K562 (cell line): Measurements from ENCODE around the gene NUDT5. TPM values are rescaled to one million over a fixed set of nuclear protein-coding genes. Genes with fewer than 3 reads are reported as not detected.

Experiments used
- ATAC-seq: fragments of 200-7000 bp; cut with Tn5 transposase; 3 replicates; pipeline ENCODE4 v1.9.1; 2020; ENCODE audit warnings: moderate library complexity
- BruUV-seq: library from RNA; stranded (reverse); fragments of 400-500 nt; replicated peaks from 2 replicates; lab custom pipeline; 2021; lab: Mats Ljungman, UMichigan
- CTCF ChIA-PET: fragments of 300-600 bp; formaldehyde crosslinking; extraction: SDS; loops from one replicate; lab custom pipeline; 2021; ENCODE audit warnings: low intra/inter-chr PET ratio; lab: Yijun Ruan, JAX
- POLR2A ChIA-PET: fragments of 300-600, 350-650 bp; sonication (Branson Sonifier 250); formaldehyde crosslinking; extraction: SDS; loops from one replicate; lab custom pipeline; 2021; ENCODE audit warnings: antibody characterized with exemption, inconsistent platforms; lab: Yijun Ruan, JAX
- DNase-seq, 4 experiments: peaks; one replicate each; pipeline versions ENCODE4 v3.0.0 to v3.0.0-alpha.2; 2011 to 2018; ENCODE audit warnings: low spot score in 3 of 4, mixed read lengths in 3 of 4; ENCODE audit errors: extremely low read depth in 1 of 4
- FAIRE-seq: peaks from 2 replicates; lab custom pipeline; 2011; peaks lifted over from hg19 to GRCh38; lab: Jason Lieb, UNC
- H2AFZ ChIP-seq: 2 replicates; pipeline ENCODE4 v1.6.0; 2011; ENCODE audit warnings: low read depth, low read length, control low read depth, inconsistent platforms
- H3K27ac ChIP-seq: fragments of 200-600 bp; 3 replicates; pipeline ENCODE4 v1.8.0; 2011; ENCODE audit warnings: low read depth, mild to moderate bottlenecking, control low read depth, inconsistent platforms, low read length, moderate library complexity, mixed read lengths; ENCODE audit errors: extremely low read depth
- H3K27me3 ChIP-seq, 2 experiments: fragments of 300-600 bp in 1 of 2; 2 replicates in 1 of 2; 3 replicates in 1 of 2; pipeline versions ENCODE4 v1.6.0 to v1.8.0; 2011; ENCODE audit warnings: inconsistent platforms in 2 of 2, low read length in 2 of 2, mild to moderate bottlenecking in 1 of 2, mixed read lengths in 1 of 2, moderate library complexity in 1 of 2; ENCODE audit not compliant: control insufficient read depth in 2 of 2, insufficient read depth in 2 of 2
- H3K36me3 ChIP-seq: fragments of 300-600 bp; 3 replicates; pipeline ENCODE4 v1.8.0; 2011; ENCODE audit warnings: mild to moderate bottlenecking, low read length, inconsistent platforms; ENCODE audit not compliant: control insufficient read depth, insufficient read depth
- H3K4me1 ChIP-seq, 2 experiments: fragments of 200-600 bp in 1 of 2; replicated peaks in 1 of 2; 2 replicates in 1 of 2; 3 replicates in 1 of 2; pipeline versions ENCODE4 v1.5.1 to v1.8.0; 2011; ENCODE audit warnings: inconsistent platforms in 2 of 2, low read length in 2 of 2, mild to moderate bottlenecking in 1 of 2, mixed read lengths in 1 of 2, moderate library complexity in 1 of 2; ENCODE audit not compliant: control insufficient read depth in 2 of 2, insufficient read depth in 2 of 2
- H3K4me2 ChIP-seq: 2 replicates; pipeline ENCODE4 v1.6.1; 2011; ENCODE audit warnings: low read length, control low read depth, inconsistent platforms, mixed read lengths; ENCODE audit not compliant: insufficient read depth
- H3K4me3 ChIP-seq: fragments of 200-600 bp; sonication (generic), shearing (Covaris generic); 2 replicates; pipeline ENCODE4 v1.5.1; 2016; ENCODE audit warnings: control low read depth, inconsistent platforms
- H3K79me2 ChIP-seq: fragments of 200-600 bp; 3 replicates; pipeline ENCODE4 v1.8.0; 2011; ENCODE audit warnings: low read length, inconsistent platforms; ENCODE audit not compliant: control insufficient read depth, insufficient read depth
- H3K9ac ChIP-seq, 2 experiments: 2 replicates each; pipeline versions ENCODE4 v1.6.0 to v1.6.1; 2011; ENCODE audit warnings: low read depth in 2 of 2, low read length in 2 of 2, control low read depth in 1 of 2, inconsistent platforms in 1 of 2, mild to moderate bottlenecking in 1 of 2, mixed read lengths in 1 of 2; ENCODE audit not compliant: insufficient read depth in 1 of 2
- H3K9me1 ChIP-seq: one replicate; pipeline ENCODE4 v1.6.0; 2011; ENCODE audit warnings: inconsistent platforms, mild to moderate bottlenecking, low read length, moderate library complexity; ENCODE audit not compliant: control insufficient read depth, insufficient read depth
- H3K9me3 ChIP-seq: replicated peaks from 2 replicates; pipeline ENCODE4 v1.5.1; 2011; ENCODE audit warnings: low read depth, low read length, inconsistent platforms; ENCODE audit not compliant: control insufficient read depth, insufficient read depth
- H4K20me1 ChIP-seq: replicated peaks from 2 replicates; pipeline ENCODE4 v1.6.1; 2011; ENCODE audit warnings: low read length, inconsistent platforms, mixed read lengths; ENCODE audit not compliant: control insufficient read depth, insufficient read depth
- ARNT ChIP-seq, 2 experiments: fragments of 450-650 bp; IDR thresholded peaks; 2 replicates each; pipeline ENCODE4 v1.6.1; 2016; ENCODE audit warnings: mild to moderate bottlenecking in 1 of 2
- CBX1 ChIP-seq: sonication (generic); IDR thresholded peaks from 2 replicates; pipeline ENCODE4 v1.6.1; 2016; ENCODE audit warnings: antibody characterized with exemption, low read depth, mild to moderate bottlenecking
- HEY1 ChIP-seq: fragments of 250-450 bp; sonication (Bioruptor Pico); IDR thresholded peaks from 2 replicates; pipeline ENCODE4 v1.5.0; 2020; ENCODE audit warnings: mild to moderate bottlenecking, moderate library complexity, borderline replicate concordance
- MCM7 ChIP-seq, 2 experiments: fragments of 450-650 bp; IDR thresholded peaks; 2 replicates each; pipeline ENCODE4 v1.6.1; 2016 to 2018
- POLR2AphosphoS5 ChIP-seq: IDR thresholded peaks from 2 replicates; pipeline ENCODE4 v1.6.1; 2011; ENCODE audit warnings: mild to moderate bottlenecking, low read depth, low read length, moderate library complexity; ENCODE audit not compliant: control insufficient read depth, insufficient read depth
- PPARD ChIP-seq: fragments of 250-450 bp; sonication (Bioruptor Pico); IDR thresholded peaks from 2 replicates; pipeline ENCODE4 v1.8.0; 2022; ENCODE audit warnings: inconsistent platforms, mild to moderate bottlenecking, moderate library complexity
- RFX7 ChIP-seq: fragments of 250-450 bp; sonication (Bioruptor Pico); IDR thresholded peaks from 2 replicates; pipeline ENCODE4 v1.5.1; 2021; ENCODE audit warnings: mild to moderate bottlenecking
- SIN3B ChIP-seq: fragments of 450-650 bp; IDR thresholded peaks from 2 replicates; pipeline ENCODE4 v1.6.1; 2017; ENCODE audit warnings: low read depth, mild to moderate bottlenecking, moderate library complexity
- STAG1 ChIP-seq: sonication (generic); formaldehyde crosslinking; IDR thresholded peaks from 2 replicates; pipeline ENCODE4 v1.5.0; 2020; ENCODE audit warnings: missing genetic modification reagents, borderline replicate concordance
- ZNF766 ChIP-seq: fragments of 200-800 bp; sonication (Bioruptor generic); conservative IDR thresholded peaks from 2 replicates; pipeline ENCODE4 v1.6.1; 2016; ENCODE audit warnings: missing genetic modification characterization, missing compliant biosample characterization
- WGBS: fragments of 100-300 bp; shearing (Covaris generic); methylation state at CpG from one replicate; pipeline ENCODE4 v1.1.6; 2016; ENCODE audit warnings: low coverage, mixed read lengths; ENCODE audit not compliant: insufficient coverage; ENCODE audit errors: missing lambda C conversion rate; 5-methylcytosine and 5-hydroxymethylcytosine counted together
- in situ Hi-C: fragments of 300-500 bp; cut with MboI; formaldehyde crosslinking; loops from 4 replicates; pipeline ENCODE4 v1.15.0; 2018; ENCODE audit warnings: inconsistent platforms, mixed read lengths
- intact Hi-C: fragments of 100-400 bp; cut with micrococcal nuclease; formaldehyde crosslinking; loops from 2 replicates; pipeline ENCODE4 v1.14.2; 2022
- polyA plus RNA-seq, 8 experiments: library from polyadenylated mRNA; depleted of rRNA in 4 of 8; stranded (reverse) in 5 of 8; unstranded in 3 of 8; fragments of >200 nt; fragmentation: Nextera tagmentation in 2 of 8; fragmentation: Illumina TruSeq in 1 of 8; extraction: Ambion mirVana in 2 of 8; extraction: Trizol in 1 of 8; gene quantifications; 2 replicates each; pipeline versions ENCODE4 v1.2.1 to v1.2.3, GENCODE V29; 2011 to 2014; ENCODE audit warnings: inconsistent platforms in 1 of 8, missing spikeins in 1 of 8
- total RNA-seq, 7 experiments: library from RNA; depleted of rRNA in 6 of 7; stranded (reverse); fragments of >200 nt in 6 of 7; fragmentation: Illumina TruSeq in 2 of 7; extraction: Trizol in 2 of 7; gene quantifications; 2 replicates each; pipeline versions ENCODE4 v1.2.1 to v1.2.3, GENCODE V29; 2011 to 2021; ENCODE audit warnings: low replicate concordance in 1 of 7
- TF ChIP-seq, protein P1 (sequence below): fragments of 250-450 bp; sonication (Bioruptor Pico); IDR thresholded peaks from 2 replicates; pipeline ENCODE4 v1.4.0; 2020

NUDT5 gene
- total and polyA plus RNA-seq, 9 of the 15 experiments (the other 6 are each of a cell fraction or from before 2014, with no cell fraction given): 87.7 to 422 (median 186) TPM

DNA sequence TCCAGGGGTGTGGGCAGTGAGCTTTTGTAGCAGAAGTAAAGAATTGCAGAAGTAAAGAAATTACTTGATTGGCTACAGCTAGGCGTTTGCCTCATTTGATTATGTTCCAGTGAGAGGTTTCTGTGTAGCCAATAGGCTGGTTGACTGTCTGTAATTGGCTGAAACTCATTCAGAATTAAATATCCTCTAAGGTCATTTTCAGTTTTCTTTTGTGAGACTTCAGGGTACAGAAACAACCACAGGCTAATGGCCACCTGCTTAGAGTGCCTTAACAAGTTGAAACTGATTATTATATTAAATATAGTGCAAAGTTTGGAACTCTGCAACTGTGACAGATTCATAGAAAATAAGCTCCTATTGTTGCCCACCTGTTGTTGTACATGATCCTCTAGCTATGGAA, 55.7 kb downstream of the NUDT5 start:
- intact Hi-C loops (no loop called here), in situ Hi-C loops (no loop called here)
- no peaks in the 10 kb centered on the region for H3K27me3 ChIP-seq
- peaks cover 10% of the 10 kb centered on the region; the same call in 1 of the 3 replicates for H3K36me3 ChIP-seq
- H3K9ac ChIP-seq: no peak overlapping the region
- POLR2A ChIA-PET: interaction anchor here (0.6 to 1.6 kb wide), 4 partner anchors 10 to 12 kb away, joined by 3 to 4 read pairs (median 4); no protein-coding TSS in a partner anchor
- no peaks in the 10 kb centered on the region for H4K20me1 ChIP-seq
- no peak overlapping the region for H3K4me2 ChIP-seq
- no peaks in the 10 kb centered on the region for H3K9me1 ChIP-seq
- no peaks in the 10 kb centered on the region for H3K9me3 ChIP-seq
- no TSS peak for BruUV-seq
- no peak overlapping the region for H2AFZ ChIP-seq
- no peak for DNase-seq
- no peak for FAIRE-seq
- WGBS: 47% methylated on average over 1 of the region's 1 CpG
- CTCF ChIA-PET: no interaction called here
- no peak overlapping the region for H3K27ac ChIP-seq
- no peak for TF ChIP-seq MCM7 (IDR thresholded peaks at IDR 0.05)
- TF ChIP-seq STAG1 (CRISPR knock-in tag): no peak
- TF ChIP-seq CBX1: no peak
- no peak for TF ChIP-seq POLR2AphosphoS5
- no peak for TF ChIP-seq RFX7 (CRISPR knock-in tag)
- TF ChIP-seq SIN3B: no peak
- TF ChIP-seq ZNF766: no peak
- TF ChIP-seq, protein P1, sequence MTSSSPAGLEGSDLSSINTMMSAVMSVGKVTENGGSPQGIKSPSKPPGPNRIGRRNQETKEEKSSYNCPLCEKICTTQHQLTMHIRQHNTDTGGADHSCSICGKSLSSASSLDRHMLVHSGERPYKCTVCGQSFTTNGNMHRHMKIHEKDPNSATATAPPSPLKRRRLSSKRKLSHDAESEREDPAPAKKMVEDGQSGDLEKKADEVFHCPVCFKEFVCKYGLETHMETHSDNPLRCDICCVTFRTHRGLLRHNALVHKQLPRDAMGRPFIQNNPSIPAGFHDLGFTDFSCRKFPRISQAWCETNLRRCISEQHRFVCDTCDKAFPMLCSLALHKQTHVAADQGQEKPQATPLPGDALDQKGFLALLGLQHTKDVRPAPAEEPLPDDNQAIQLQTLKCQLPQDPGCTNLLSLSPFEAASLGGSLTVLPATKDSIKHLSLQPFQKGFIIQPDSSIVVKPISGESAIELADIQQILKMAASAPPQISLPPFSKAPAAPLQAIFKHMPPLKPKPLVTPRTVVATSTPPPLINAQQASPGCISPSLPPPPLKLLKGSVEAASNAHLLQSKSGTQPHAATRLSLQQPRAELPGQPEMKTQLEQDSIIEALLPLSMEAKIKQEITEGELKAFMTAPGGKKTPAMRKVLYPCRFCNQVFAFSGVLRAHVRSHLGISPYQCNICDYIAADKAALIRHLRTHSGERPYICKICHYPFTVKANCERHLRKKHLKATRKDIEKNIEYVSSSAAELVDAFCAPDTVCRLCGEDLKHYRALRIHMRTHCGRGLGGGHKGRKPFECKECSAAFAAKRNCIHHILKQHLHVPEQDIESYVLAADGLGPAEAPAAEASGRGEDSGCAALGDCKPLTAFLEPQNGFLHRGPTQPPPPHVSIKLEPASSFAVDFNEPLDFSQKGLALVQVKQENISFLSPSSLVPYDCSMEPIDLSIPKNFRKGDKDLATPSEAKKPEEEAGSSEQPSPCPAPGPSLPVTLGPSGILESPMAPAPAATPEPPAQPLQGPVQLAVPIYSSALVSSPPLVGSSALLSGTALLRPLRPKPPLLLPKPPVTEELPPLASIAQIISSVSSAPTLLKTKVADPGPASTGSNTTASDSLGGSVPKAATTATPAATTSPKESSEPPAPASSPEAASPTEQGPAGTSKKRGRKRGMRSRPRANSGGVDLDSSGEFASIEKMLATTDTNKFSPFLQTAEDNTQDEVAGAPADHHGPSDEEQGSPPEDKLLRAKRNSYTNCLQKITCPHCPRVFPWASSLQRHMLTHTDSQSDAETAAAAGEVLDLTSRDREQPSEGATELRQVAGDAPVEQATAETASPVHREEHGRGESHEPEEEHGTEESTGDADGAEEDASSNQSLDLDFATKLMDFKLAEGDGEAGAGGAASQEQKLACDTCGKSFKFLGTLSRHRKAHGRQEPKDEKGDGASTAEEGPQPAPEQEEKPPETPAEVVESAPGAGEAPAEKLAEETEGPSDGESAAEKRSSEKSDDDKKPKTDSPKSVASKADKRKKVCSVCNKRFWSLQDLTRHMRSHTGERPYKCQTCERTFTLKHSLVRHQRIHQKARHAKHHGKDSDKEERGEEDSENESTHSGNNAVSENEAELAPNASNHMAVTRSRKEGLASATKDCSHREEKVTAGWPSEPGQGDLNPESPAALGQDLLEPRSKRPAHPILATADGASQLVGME (CRISPR knock-in tag): no peak
- TF ChIP-seq ARNT (IDR thresholded peaks at IDR 0.05): no peak
- no peak for TF ChIP-seq PPARD (CRISPR knock-in tag)
- no peak for TF ChIP-seq HEY1 (CRISPR knock-in tag)
- no peaks in the 10 kb centered on the region for H3K79me2 ChIP-seq
- H3K4me1 ChIP-seq: no peaks in the 10 kb centered on the region
- ATAC-seq: no peak
- H3K4me3 ChIP-seq: no peak overlapping the region
